Mammary epithelial cell (primary cell): ENCODE results near the gene SPESP1.

ENCODE experiments used
- EZH2 ChIP-seq: IDR thresholded peaks from 2 replicates; pipeline ENCODE4 v1.6.1; 2012; ENCODE audit warnings: low read length, inconsistent platforms, borderline replicate concordance
- TF ChIP-seq, protein P1 (sequence below), 2 donors: IDR thresholded peaks in 1 of 2; conservative IDR thresholded peaks in 1 of 2; 2 replicates each; pipeline ENCODE4 v1.5.1; 2011 to 2012; ENCODE audit warnings: inconsistent platforms in 2 of 2, low read length in 2 of 2, mild to moderate bottlenecking in 2 of 2, control low read depth in 1 of 2, low read depth in 1 of 2; ENCODE audit not compliant: insufficient read depth in 1 of 2; ENCODE audit errors: extremely low read depth in 1 of 2

- TF ChIP-seq, protein P1, sequence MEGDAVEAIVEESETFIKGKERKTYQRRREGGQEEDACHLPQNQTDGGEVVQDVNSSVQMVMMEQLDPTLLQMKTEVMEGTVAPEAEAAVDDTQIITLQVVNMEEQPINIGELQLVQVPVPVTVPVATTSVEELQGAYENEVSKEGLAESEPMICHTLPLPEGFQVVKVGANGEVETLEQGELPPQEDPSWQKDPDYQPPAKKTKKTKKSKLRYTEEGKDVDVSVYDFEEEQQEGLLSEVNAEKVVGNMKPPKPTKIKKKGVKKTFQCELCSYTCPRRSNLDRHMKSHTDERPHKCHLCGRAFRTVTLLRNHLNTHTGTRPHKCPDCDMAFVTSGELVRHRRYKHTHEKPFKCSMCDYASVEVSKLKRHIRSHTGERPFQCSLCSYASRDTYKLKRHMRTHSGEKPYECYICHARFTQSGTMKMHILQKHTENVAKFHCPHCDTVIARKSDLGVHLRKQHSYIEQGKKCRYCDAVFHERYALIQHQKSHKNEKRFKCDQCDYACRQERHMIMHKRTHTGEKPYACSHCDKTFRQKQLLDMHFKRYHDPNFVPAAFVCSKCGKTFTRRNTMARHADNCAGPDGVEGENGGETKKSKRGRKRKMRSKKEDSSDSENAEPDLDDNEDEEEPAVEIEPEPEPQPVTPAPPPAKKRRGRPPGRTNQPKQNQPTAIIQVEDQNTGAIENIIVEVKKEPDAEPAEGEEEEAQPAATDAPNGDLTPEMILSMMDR (conservative IDR thresholded peaks at IDR 0.05 in 1 of 2, IDR thresholded peaks at IDR 0.05 in 1 of 2; ENCODE audit: extremely low read depth in 1 of 2, insufficient read depth in 1 of 2, low read depth in 1 of 2, low read length in 2 of 2) = no peak
- TF ChIP-seq EZH2 = no peak
Observed at GRCh38 chr15:68985361-68985891, 55.1 kb downstream of the SPESP1 start.
